NCI-H2107 treated with DMSO at 0.1 percent for 48 hours (cell line): Measurements from ENCODE around the gene BPIFB6.

Source experiments
- DNase-seq: peaks from one replicate; lab custom pipeline; 2025; ENCODE audit not compliant: unreplicated experiment; lab: John Stamatoyannopoulos, UW

BPIFB6 gene

DNA sequence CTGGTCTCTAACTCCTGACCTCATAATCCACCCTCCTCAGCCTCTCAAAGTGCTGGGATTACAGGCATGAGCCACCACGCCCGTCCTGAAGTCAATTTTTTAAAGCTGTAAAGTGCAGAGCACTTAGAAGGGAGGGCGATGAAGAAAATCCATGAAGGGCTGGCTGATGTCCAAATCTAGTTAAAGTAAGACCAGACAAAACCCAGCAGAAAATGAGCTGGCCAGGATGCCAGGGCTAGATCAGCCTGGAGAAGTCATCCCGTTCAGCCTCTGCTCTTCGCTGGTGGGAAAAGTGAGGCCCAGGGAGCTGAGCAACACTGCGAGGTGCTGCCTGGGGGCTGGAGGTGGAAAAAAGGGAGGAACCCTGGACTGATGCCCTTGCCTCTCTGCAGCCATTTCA is 51.1 kb downstream of the BPIFB6 start:
- DNase-seq: no peak

DNA sequence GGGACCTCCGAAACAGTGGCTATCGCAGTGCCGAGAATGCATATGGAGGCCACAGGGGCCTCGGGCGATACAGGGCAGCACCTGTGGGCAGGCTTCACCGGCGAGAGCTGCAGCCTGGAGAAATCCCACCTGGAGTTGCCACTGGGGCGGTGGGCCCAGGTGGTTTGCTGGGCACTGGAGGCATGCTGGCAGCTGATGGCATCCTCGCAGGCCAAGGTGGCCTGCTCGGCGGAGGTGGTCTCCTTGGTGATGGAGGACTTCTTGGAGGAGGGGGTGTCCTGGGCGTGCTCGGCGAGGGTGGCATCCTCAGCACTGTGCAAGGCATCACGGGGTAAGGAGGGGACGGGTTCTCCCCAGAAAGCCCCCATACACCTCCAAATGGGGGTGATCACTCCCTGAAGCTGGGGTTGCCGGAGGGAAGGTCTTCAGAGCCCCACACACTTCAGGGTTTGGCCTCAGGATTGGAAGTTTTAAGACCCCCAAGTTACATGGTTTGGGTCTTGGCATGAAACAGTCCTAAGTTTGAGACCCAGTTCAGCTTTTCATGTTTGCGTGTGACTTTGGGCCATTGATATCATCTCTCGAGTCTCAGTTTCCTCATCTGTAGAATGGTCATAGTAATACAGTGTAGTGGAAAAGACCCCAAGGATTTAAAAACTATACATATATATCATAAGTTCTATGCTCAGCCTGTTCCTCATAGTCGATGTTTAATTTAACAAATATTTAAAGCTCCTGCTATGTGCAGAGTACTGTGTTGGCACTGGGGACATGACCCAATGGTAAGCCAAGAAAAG is 52.3 kb downstream of the BPIFB6 start:
- no peak for DNase-seq

DNA sequence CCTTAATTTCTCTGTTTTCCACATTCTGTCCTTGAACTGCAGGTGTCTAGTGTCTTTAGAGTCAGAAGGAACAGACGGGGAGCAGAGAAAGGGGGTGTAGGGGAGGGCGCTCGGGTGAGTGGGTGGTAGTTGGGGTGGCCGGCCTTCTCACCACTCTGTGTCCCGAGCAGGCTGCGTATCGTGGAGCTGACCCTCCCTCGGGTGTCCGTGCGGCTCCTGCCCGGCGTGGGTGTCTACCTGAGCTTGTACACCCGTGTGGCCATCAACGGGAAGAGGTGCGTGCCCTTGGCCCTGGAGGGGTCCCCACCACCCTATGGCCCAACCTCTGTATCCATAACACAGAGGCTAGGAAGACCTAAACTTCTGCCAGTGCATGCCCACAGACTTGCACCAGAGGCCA is 53.3 kb downstream of the BPIFB6 start:
- DNase-seq: no peak

DNA sequence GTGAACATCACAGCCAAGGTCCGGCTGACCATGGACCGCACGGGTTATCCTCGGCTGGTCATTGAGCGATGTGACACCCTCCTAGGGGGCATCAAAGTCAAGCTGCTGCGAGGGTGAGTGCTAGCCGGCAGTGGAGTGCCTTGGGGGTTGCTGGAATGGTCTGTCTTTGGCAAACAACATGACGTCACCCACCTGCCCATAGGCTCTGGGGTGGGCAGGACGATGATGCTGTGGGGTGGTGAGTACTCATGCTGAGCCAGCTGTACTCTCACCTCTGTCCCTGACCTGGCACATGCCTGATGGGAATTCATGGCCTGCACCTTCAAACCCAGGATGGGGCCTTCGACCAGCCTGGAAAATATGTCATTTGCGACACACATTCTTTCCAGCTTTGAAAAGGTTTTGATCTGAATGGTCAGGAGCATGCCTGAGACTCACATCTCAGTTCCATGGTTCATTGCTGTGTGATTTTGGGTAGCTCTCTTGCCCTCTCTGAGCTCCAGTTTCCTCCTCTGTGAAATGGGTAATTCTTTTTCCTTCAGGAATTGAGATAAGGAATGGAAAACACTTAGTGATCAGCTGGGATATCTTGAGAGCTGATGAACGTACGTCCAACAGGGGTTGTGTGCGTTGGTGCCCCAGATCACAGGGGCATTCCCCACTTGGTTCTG is 54.7 kb downstream of the BPIFB6 start:
- no peak for DNase-seq

DNA sequence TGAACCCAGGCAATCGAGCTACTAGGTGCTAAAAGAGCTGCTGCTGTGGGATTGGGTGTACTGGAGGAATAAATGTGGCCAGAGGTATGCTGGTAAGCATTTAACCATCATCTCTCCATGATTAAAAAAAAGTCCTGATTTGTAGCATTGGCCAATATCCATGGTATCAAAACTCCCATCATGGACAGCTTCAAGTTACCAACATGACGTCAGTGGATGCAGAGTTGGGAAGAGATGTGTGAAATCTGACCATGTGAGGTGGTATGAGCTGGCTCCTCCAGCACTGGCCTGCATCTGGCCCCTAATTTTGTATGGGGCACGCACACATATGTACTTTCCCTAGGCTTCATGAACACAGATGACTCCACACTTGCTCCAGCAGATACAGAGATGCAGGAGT is 59.7 kb downstream of the BPIFB6 start:
- DNase-seq: no peak

DNA sequence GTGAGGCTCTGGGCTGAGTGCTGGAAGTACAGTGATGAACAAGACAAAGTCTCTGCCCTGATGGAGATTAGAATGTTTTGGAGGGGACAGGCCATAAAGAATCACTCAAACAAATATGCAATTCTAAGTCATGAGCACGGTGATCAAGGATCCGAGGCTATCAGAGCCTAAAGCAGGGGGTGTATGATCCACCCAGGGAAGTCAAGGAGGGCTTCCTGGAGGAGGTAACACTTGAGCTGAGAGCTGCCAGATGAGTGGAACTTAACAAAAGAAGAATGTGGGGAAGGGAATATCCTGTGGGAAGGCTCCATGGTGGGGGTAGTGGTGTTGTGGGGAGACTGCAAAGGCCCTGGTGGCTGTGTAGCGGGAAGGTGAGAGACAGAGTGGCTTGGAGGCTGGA is 60.2 kb downstream of the BPIFB6 start:
- DNase-seq: no peak

DNA sequence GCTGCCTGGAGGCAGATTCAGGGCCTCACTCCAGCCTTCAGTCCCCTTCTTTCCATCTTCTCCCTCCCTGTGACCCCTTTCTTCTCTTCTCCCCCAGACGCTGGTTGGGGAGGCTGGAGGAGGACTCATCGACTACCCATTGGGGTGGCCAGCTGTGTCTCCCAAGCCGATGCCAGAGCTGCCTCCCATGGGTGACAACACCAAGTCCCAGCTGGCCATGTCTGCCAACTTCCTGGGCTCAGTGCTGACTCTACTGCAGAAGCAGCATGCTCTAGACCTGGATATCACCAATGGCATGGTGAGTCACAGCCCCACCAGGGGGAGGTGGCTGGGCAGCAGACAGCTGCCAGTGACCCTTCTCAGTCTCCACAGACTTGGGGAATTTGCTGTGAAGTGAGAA is 60.9 kb downstream of the BPIFB6 start:
- DNase-seq: no peak

DNA sequence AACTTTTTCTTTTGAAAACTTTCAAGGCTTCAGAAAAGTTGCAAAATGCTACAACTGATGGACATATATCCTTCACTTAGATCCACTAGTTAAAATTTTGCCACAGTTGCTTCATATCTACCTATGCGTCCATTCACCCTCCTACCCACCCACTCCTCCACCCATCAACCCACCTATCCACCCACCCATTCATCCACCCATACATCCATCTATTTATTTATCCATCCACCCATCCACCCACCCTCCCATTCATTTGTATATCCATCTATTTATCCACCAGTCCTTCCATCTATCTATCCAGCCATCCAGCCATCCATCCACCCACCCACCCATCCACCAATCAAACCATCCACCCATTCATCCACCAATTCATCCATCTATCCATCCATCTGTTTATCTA is 61.6 kb downstream of the BPIFB6 start:
- DNase-seq: no peak

DNA sequence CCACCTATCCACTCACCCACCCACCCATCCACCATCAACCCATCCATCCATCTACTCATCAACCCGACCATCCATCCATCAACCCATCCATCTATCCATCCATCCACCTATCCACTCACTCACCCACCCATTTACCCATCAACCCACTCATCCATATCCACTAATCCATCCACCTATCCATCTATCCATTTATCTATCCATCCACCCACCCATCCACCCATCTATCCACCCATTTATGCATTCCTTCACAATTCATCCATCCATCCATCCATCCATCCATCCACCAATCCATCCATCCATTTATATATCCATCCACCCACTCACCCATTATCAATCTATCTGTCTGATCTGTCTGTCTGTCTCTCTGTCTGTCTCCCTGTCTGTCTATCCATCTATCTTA is 62.1 kb downstream of the BPIFB6 start:
- no peak for DNase-seq
